ENCODE results near the gene SMAD6.

DNA sequence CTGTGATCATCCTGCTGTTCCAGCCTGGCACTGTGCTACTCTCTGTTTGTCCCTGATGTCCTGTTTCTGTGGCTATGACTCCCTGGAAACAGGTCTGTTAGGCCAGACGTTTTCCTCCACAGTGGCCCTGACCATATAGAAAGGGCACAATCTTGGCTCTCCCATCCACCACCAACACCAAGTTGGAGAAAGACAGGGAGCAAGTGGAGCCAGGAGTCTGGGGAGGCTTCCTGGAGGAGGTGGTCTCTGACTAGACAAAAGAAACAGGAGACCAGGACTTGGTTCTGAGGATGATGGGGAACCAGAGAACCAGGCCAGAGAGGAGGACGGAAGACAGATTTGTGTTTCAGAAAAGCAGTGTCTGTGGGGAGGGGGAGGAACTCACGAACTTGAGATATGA is 49.2 kb upstream of the SMAD6 start:
- TF ChIP-seq CTCF (conservative IDR thresholded peaks at IDR 0.05; ENCODE audit: low read depth, low read length) = no peak
- TF ChIP-seq CEBPB (IDR thresholded peaks at IDR 0.05; ENCODE audit: low read depth, low read length) = no peak
- TF ChIP-seq FOS (IDR thresholded peaks at IDR 0.05; ENCODE audit: low read depth, low read length) = no peak
- TF ChIP-seq BHLHE40 (IDR thresholded peaks at IDR 0.05; ENCODE audit: low read depth, low read length) = no peak
- TF ChIP-seq POLR2A (IDR thresholded peaks at IDR 0.05; ENCODE audit: low read depth, low read length) = no peak

Data from IMR-90 (cell line).